ENCODE results near the gene MAN2C1. TPM values are rescaled to one million over a fixed set of nuclear protein-coding genes. Genes with fewer than 3 reads are reported as not detected.
"Not testable (repeated sequence)": the region's sequence is repeated elsewhere in the genome, so short reads cannot be mapped to it uniquely, and the experiment has no call there.

MAN2C1 gene
- polyA plus RNA-seq, 3 donors: 32.9 to 453 (median 42.9) TPM

DNA sequence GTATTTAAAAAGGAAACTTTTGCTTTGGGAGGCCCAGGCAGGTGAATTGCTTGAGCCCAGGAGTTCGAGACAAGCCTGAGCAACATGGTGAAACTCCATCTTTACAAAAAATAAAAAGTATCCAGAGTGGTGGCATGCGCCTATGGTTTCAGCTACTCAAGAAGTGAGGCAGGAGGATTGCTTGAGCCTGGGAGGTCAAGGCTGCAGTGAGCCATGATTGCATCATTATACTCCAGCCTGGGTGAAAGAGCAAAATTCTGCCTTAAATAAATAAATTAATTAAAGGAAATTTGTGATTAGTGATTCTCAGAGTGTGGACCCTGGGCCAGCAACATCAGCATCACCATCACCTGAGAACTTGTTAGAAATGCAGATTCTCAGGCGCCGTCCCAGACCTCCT, 42.5 kb downstream of the MAN2C1 start:
- H3K79me2 ChIP-seq (ENCODE audit: insufficient read depth, low read length): no peaks in the 10 kb centered on the region
- H3K9me3 ChIP-seq (replicated peaks in 1 of 2; ENCODE audit: control insufficient read depth in 1 of 2, insufficient read depth in 1 of 2, low read length in 2 of 2): no peaks in the 10 kb centered on the region
- no peaks in the 10 kb centered on the region for H4K20me1 ChIP-seq (ENCODE audit: insufficient read depth, low read length)
- TF ChIP-seq, protein P1, sequence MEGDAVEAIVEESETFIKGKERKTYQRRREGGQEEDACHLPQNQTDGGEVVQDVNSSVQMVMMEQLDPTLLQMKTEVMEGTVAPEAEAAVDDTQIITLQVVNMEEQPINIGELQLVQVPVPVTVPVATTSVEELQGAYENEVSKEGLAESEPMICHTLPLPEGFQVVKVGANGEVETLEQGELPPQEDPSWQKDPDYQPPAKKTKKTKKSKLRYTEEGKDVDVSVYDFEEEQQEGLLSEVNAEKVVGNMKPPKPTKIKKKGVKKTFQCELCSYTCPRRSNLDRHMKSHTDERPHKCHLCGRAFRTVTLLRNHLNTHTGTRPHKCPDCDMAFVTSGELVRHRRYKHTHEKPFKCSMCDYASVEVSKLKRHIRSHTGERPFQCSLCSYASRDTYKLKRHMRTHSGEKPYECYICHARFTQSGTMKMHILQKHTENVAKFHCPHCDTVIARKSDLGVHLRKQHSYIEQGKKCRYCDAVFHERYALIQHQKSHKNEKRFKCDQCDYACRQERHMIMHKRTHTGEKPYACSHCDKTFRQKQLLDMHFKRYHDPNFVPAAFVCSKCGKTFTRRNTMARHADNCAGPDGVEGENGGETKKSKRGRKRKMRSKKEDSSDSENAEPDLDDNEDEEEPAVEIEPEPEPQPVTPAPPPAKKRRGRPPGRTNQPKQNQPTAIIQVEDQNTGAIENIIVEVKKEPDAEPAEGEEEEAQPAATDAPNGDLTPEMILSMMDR (IDR thresholded peaks at IDR 0.05): no peak
- no peaks in the 10 kb centered on the region for H3K4me1 ChIP-seq (ENCODE audit: control insufficient read depth in 1 of 2, insufficient read depth in 2 of 2, low read length in 2 of 2)
- Mint-ChIP-seq H3K4me3 (no peak overlapping the region), H3K4me1 (no peaks in the 10 kb centered on the region), H3K9me3 (no peaks in the 10 kb centered on the region), H3K27me3 (ENCODE audit: low read depth in 3 of 3) (peaks cover 2 to 9% (median 5%) of the 10 kb centered on the region in 3 donors), H3K27ac (no peak overlapping the region), H3K36me3 (no peaks in the 10 kb centered on the region)
- DNase-seq: no peak
- no peak overlapping the region for H3K4me3 ChIP-seq (replicated peaks in 1 of 3; ENCODE audit: low read depth in 2 of 3, low read length in 3 of 3)
- H3K27me3 ChIP-seq (ENCODE audit: control insufficient read depth in 2 of 2, insufficient read depth in 2 of 2, low read length in 2 of 2): no peaks in the 10 kb centered on the region
- WGBS (ENCODE audit: insufficient coverage): no CpG with 5 or more reads among the region's 4 CpGs
- H3K36me3 ChIP-seq (replicated peaks in 1 of 2; ENCODE audit: control insufficient read depth in 1 of 2, insufficient read depth in 2 of 2, low read length in 2 of 2): no peaks in the 10 kb centered on the region
- intact Hi-C loops (cut with micrococcal nuclease): no loop called here
- no peak overlapping the region for H2AFZ ChIP-seq (ENCODE audit: insufficient read depth, low read depth, low read length, poor library complexity, severe bottlenecking)
- no peak overlapping the region for H3K9ac ChIP-seq (ENCODE audit: insufficient read depth, low read length, poor library complexity, severe bottlenecking)
- no peak overlapping the region for H3K4me2 ChIP-seq (replicated peaks; ENCODE audit: extremely low read depth, low read length, poor library complexity, severe bottlenecking)
- H3K27ac ChIP-seq (ENCODE audit: low read depth in 1 of 2, low read length in 2 of 2): no peak overlapping the region

DNA sequence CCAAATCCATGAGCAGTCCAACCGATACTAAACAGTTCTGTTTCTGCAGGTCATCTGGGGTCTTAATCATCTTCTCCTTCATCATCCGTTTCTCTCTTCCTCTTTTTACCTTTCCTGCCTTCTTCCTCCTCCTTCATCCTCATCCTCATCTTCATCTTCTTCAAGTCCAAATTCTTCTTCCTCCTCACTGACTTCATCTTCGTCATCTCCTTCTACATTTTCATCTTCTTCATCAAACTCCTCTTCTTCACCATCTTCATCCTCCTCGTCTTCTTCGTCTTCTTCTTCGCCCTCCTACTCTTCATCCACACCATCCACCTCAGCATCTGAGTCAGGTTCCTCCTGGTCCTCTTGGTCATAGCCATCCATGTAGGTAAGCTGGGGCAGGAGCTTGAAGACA, 46.7 kb downstream of the MAN2C1 start:
- Mint-ChIP-seq H3K27me3 (ENCODE audit: low read depth in 3 of 3) (peaks cover 1 to 9% (median 4%) of the 10 kb centered on the region in 3 donors), H3K9me3 (no peaks in the 10 kb centered on the region), H3K4me3 (peak overlapping the region in 1 of 2 donors; percentile 4), H3K36me3 (no peaks in the 10 kb centered on the region), H3K4me1 (no peaks in the 10 kb centered on the region), H3K27ac (no peak overlapping the region)
- H4K20me1 ChIP-seq (ENCODE audit: insufficient read depth, low read length): no peaks in the 10 kb centered on the region
- no peak overlapping the region for H3K9ac ChIP-seq (ENCODE audit: insufficient read depth, low read length, poor library complexity, severe bottlenecking)
- no peaks in the 10 kb centered on the region for H3K36me3 ChIP-seq (replicated peaks in 1 of 2; ENCODE audit: control insufficient read depth in 1 of 2, insufficient read depth in 2 of 2, low read length in 2 of 2)
- no peak overlapping the region for H3K27ac ChIP-seq (ENCODE audit: low read depth in 1 of 2, low read length in 2 of 2)
- intact Hi-C loops (cut with micrococcal nuclease): no loop called here
- H3K9me3 ChIP-seq (replicated peaks in 1 of 2; ENCODE audit: control insufficient read depth in 1 of 2, insufficient read depth in 1 of 2, low read length in 2 of 2): no peaks in the 10 kb centered on the region
- no peaks in the 10 kb centered on the region for H3K27me3 ChIP-seq (ENCODE audit: control insufficient read depth in 2 of 2, insufficient read depth in 2 of 2, low read length in 2 of 2)
- no peak for DNase-seq
- H3K4me2 ChIP-seq (replicated peaks; ENCODE audit: extremely low read depth, low read length, poor library complexity, severe bottlenecking): no peak overlapping the region
- H2AFZ ChIP-seq (ENCODE audit: insufficient read depth, low read depth, low read length, poor library complexity, severe bottlenecking): no peak overlapping the region
- H3K79me2 ChIP-seq (ENCODE audit: insufficient read depth, low read length): no peaks in the 10 kb centered on the region
- 82% methylated on average over 6 of the region's 6 CpGs for WGBS (ENCODE audit: insufficient coverage)
- H3K4me1 ChIP-seq (ENCODE audit: control insufficient read depth in 1 of 2, insufficient read depth in 2 of 2, low read length in 2 of 2): no peaks in the 10 kb centered on the region
- TF ChIP-seq, protein P1 (IDR thresholded peaks at IDR 0.05): no peak
- no peak overlapping the region for H3K4me3 ChIP-seq (replicated peaks in 1 of 3; ENCODE audit: low read depth in 2 of 3, low read length in 3 of 3)

DNA sequence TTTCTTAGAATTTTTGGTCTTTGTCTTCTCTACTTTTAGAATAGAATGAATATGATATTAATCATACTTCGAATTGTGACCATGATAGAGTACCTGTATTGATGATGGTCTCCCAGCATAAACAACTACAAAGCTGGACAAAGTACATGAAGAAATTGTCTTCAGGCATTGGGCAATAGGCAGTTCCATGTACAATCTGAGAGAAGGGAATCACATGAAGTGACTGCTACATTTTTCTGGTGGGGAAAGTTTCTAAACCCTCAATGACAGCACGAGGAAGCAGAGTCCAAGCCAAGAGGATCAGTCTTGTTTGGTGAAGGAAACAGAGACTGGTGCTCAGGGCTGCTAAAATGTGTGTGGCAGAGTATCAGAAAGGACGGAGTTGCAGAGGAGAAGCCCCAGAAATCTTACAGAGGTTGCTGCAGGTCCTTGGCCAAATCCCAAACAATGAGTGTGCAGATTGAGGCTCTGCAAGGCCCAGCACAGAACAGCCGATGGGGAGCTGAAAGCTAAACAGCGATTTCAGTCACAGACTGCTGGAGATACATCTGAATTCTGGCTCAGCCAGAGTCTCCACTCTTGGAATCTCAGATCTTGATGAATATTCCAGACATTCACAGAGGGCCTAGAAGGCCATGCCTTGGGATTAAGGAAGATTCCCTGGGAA, 49.0 kb downstream of the MAN2C1 start:
- H3K4me1 ChIP-seq (ENCODE audit: control insufficient read depth in 1 of 2, insufficient read depth in 2 of 2, low read length in 2 of 2); H3K4me2 ChIP-seq (replicated peaks; ENCODE audit: extremely low read depth, low read length, poor library complexity, severe bottlenecking); H3K36me3 Mint-ChIP-seq; H3K9me3 Mint-ChIP-seq; H3K27me3 ChIP-seq (ENCODE audit: control insufficient read depth in 2 of 2, insufficient read depth in 2 of 2, low read length in 2 of 2); intact Hi-C loops (cut with micrococcal nuclease); H3K9me3 ChIP-seq (replicated peaks in 1 of 2; ENCODE audit: control insufficient read depth in 1 of 2, insufficient read depth in 1 of 2, low read length in 2 of 2); H3K4me3 ChIP-seq (replicated peaks in 1 of 3; ENCODE audit: low read depth in 2 of 3, low read length in 3 of 3); H3K27ac ChIP-seq (ENCODE audit: low read depth in 1 of 2, low read length in 2 of 2); H3K9ac ChIP-seq (ENCODE audit: insufficient read depth, low read length, poor library complexity, severe bottlenecking); H2AFZ ChIP-seq (ENCODE audit: insufficient read depth, low read depth, low read length, poor library complexity, severe bottlenecking); DNase-seq; H3K36me3 ChIP-seq (replicated peaks in 1 of 2; ENCODE audit: control insufficient read depth in 1 of 2, insufficient read depth in 2 of 2, low read length in 2 of 2); H3K4me3 Mint-ChIP-seq; H4K20me1 ChIP-seq (ENCODE audit: insufficient read depth, low read length); H3K27ac Mint-ChIP-seq; H3K79me2 ChIP-seq (ENCODE audit: insufficient read depth, low read length); H3K4me1 Mint-ChIP-seq: not testable (repeated sequence)
- peaks cover 1 to 12% (median 4%) of the 10 kb centered on the region in 3 donors for H3K27me3 Mint-ChIP-seq (ENCODE audit: low read depth in 3 of 3)
- WGBS (ENCODE audit: insufficient coverage): 78% methylated on average over 4 of the region's 5 CpGs

All from CD14-positive monocyte (primary cell).